ENCODE data around the gene CD300A. TPM values are rescaled to one million over a fixed set of nuclear protein-coding genes. Genes with fewer than 3 reads are reported as not detected.
"Not testable (repeated sequence)": the region's sequence is repeated elsewhere in the genome, so short reads cannot be mapped to it uniquely, and the experiment has no call there.

The CD300A gene
- total and polyA plus RNA-seq, 12 donors = 0.38 to 13.1 (median 1.4) TPM

GRCh38 chr17:74499992-74500391 lies 33.6 kb downstream of the CD300A start:
- Histone ChIP-seq H3K9me3 (no peaks in the 10 kb centered on the region), H3K36me3 (no peaks in the 10 kb centered on the region), H3K4me1 (no peaks in the 10 kb centered on the region), H3K27me3 (peaks cover 0 to 6% (median 0%) of the 10 kb centered on the region in 7 donors), H3K4me3 (no peak overlapping the region), H3K27ac (no peak overlapping the region)
- 75 to 80% methylated on average over 3 of the region's 3 CpGs for WGBS, 2 donors
- intact Hi-C loops (cut with DNase I) = loop anchor here in 2 of 10 donors (10.0 kb wide), 2 partner anchors 125 to 195 kb away; no protein-coding TSS in a partner anchor
- no peak for TF ChIP-seq CTCF (IDR thresholded peaks at IDR 0.05)
- no peak for ATAC-seq
- DNase-seq = no peak

DNA sequence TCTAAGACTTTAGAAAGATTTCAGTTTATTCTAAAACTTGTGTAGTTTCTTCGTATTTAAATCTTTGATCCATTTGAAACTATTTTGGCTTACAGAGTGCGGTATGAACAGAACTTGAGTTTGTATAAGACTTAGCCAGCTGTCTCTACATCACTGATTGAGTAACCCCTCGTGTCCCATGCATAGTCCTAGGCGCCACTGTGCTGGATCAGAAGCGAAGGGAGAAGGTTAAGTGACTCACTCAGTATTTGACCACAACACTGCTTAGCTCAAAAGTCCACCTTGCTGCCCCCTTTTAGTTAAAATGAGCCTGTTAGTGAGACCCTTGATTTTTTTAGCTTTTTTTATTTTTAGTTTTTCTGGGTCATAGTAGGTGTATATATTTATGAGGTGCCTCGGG lies 36.4 kb downstream of the CD300A start:
- Histone ChIP-seq H3K27me3 (peaks cover 0 to 3% (median 0%) of the 10 kb centered on the region in 7 donors), H3K36me3 (no peaks in the 10 kb centered on the region), H3K4me1 (no peaks in the 10 kb centered on the region), H3K4me3 (no peak overlapping the region), H3K9me3 (no peaks in the 10 kb centered on the region), H3K27ac (no peak overlapping the region)
- ATAC-seq = no peak
- WGBS, 2 donors = 76 to 77% methylated on average over 6 of the region's 6 CpGs
- no peak for TF ChIP-seq CTCF (IDR thresholded peaks at IDR 0.05)
- DNase-seq = no peak
- intact Hi-C loops (cut with DNase I) = no loop called here

GRCh38 chr17:74503949-74504348 lies 37.5 kb downstream of the CD300A start:
- H3K27ac ChIP-seq; H3K27me3 ChIP-seq; ATAC-seq; intact Hi-C loops (cut with DNase I); H3K9me3 ChIP-seq; H3K4me3 ChIP-seq; DNase-seq; H3K36me3 ChIP-seq; H3K4me1 ChIP-seq: not testable (repeated sequence)
- WGBS, 2 donors = 76 to 85% methylated on average over 5 of the region's 5 CpGs

GRCh38 chr17:74508156-74508555 lies 41.7 kb downstream of the CD300A start:
- TF ChIP-seq CTCF (IDR thresholded peaks at IDR 0.05) = no peak

DNA sequence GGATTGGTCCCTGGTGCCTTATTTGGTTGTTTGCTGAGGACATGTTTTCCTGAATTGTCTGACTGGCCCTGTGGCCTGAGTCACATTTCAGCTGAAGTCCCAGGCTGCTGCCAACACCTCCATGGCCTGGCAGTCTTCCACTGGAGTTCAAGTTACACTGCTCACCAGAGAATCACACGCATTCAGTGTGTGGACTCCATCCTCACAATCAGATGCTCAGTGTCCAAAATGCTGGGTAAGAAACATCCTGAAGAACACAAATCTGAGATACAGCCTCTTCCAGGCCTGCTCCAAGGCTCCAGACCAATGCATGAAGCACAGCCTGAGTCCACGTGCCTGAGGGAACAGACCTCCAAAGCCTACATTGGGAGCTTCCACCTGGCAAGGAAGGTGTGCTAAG lies 45.6 kb downstream of the CD300A start:
- Histone ChIP-seq H3K4me3 (no peak overlapping the region), H3K9me3 (peaks cover 0 to 5% (median 0%) of the 10 kb centered on the region in 11 donors), H3K36me3 (no peaks in the 10 kb centered on the region), H3K27me3 (peaks cover 0 to 17% (median 0%) of the 10 kb centered on the region in 7 donors), H3K27ac (peak overlapping the region in 2 of 10 donors; percentile 28 to 86), H3K4me1 (peaks cover 0 to 22% (median 0%) of the 10 kb centered on the region in 9 donors)
- ATAC-seq (peak in 4 of 8 donors; percentile 61 to 81 (median 72)), DNase-seq (peak; percentile 28 to 44)
- intact Hi-C loops (cut with DNase I) = no loop called here
- WGBS, 2 donors = 55 to 82% methylated on average over 2 of the region's 2 CpGs
- TF ChIP-seq CTCF (IDR thresholded peaks at IDR 0.05) = no peak

More at GRCh38 chr17:74508156-74508555, 41.7 kb downstream of the CD300A start:
- intact Hi-C loops (cut with DNase I) = no loop called here
- ATAC-seq (no peak), DNase-seq (no peak)
- Histone ChIP-seq H3K36me3 (no peaks in the 10 kb centered on the region), H3K9me3 (no peaks in the 10 kb centered on the region), H3K27me3 (peaks cover 0 to 18% (median 0%) of the 10 kb centered on the region in 7 donors), H3K27ac (no peak overlapping the region), H3K4me3 (no peak overlapping the region), H3K4me1 (peaks cover 0 to 18% (median 0%) of the 10 kb centered on the region in 9 donors)
